GM10248 (cell line): ENCODE data around the gene PCDH1.

Experiments used
- CTCF ChIA-PET: fragments of 300-600 bp; sonication (Branson Sonifier 250); formaldehyde crosslinking; extraction: SDS; loops from one replicate; lab custom pipeline; 2021; ENCODE audit warnings: antibody characterized with exemption; lab: Yijun Ruan, JAX
- POLR2A ChIA-PET: fragments of 350-650 bp; sonication (Branson Sonifier 250); formaldehyde crosslinking; extraction: SDS; loops from one replicate; lab custom pipeline; 2020; ENCODE audit warnings: antibody characterized with exemption; lab: Yijun Ruan, JAX
- DNase-seq: peaks from one replicate; pipeline ENCODE4 v3.0.0; 2012; ENCODE audit errors: extremely low spot score
- TF ChIP-seq, protein P1 (sequence below): IDR thresholded peaks from 2 replicates; pipeline ENCODE4 v1.5.1; 2012; ENCODE audit warnings: mild to moderate bottlenecking, low read depth; ENCODE audit errors: extremely low read depth, missing control alignments, control extremely low read depth

Gene PCDH1

GRCh38 chr5:141835928-141836670, 42.1 kb downstream of the PCDH1 start:
- TF ChIP-seq, protein P1, sequence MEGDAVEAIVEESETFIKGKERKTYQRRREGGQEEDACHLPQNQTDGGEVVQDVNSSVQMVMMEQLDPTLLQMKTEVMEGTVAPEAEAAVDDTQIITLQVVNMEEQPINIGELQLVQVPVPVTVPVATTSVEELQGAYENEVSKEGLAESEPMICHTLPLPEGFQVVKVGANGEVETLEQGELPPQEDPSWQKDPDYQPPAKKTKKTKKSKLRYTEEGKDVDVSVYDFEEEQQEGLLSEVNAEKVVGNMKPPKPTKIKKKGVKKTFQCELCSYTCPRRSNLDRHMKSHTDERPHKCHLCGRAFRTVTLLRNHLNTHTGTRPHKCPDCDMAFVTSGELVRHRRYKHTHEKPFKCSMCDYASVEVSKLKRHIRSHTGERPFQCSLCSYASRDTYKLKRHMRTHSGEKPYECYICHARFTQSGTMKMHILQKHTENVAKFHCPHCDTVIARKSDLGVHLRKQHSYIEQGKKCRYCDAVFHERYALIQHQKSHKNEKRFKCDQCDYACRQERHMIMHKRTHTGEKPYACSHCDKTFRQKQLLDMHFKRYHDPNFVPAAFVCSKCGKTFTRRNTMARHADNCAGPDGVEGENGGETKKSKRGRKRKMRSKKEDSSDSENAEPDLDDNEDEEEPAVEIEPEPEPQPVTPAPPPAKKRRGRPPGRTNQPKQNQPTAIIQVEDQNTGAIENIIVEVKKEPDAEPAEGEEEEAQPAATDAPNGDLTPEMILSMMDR = no peak
- DNase-seq = no peak
- POLR2A ChIA-PET = no interaction called here
- CTCF ChIA-PET = interaction anchor here (0.7 to 4.7 kb wide), 7 partner anchors 10 to 144 kb away, joined by 3 to 24 read pairs (median 3); partner anchors contain the start of gene PCDH1

- TF ChIP-seq, protein P1 = no peak
- POLR2A ChIA-PET = no interaction called here
- DNase-seq = no peak
- CTCF ChIA-PET = interaction anchor here (1.2 to 4.7 kb wide), 3 partner anchors 8 to 126 kb away, joined by 3 to 24 read pairs (median 3); no protein-coding TSS in a partner anchor
Observed at GRCh38 chr5:141834331-141834730, 43.9 kb downstream of the PCDH1 start.

GRCh38 chr5:141832131-141832530, 46.1 kb downstream of the PCDH1 start:
- TF ChIP-seq, protein P1 = no peak
- ChIA-PET POLR2A (no interaction called here), CTCF (interaction anchor here (0.9 to 2.3 kb wide), 5 partner anchors 8 to 140 kb away, joined by 3 to 7 read pairs (median 5); no protein-coding TSS in a partner anchor)
- DNase-seq = no peak

DNA sequence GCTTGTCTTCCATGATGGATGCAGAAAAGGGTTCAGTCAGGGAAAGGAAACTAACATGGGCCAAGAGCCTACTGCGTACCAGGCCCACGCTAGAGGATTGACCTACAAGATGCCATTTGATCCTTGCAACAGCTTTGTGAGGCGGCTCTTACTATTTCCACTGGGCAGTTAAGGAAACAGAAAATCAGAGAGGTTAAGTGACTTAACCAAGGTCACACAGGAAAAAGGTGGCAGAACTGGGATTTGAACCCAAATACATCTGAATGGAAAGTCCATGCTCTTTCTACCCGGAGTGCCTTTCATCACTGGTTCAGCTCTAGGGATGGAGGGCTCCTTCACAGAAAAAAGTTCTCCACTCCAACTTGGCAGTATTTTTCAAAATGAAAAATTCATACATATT, 50.0 kb downstream of the PCDH1 start:
- TF ChIP-seq, protein P1 = no peak
- POLR2A ChIA-PET = no interaction called here
- CTCF ChIA-PET = interaction anchor here (0.7 to 6.3 kb wide), 2 partner anchors 10 to 135 kb away, joined by 3 to 35 read pairs; no protein-coding TSS in a partner anchor
- no peak for DNase-seq

DNA sequence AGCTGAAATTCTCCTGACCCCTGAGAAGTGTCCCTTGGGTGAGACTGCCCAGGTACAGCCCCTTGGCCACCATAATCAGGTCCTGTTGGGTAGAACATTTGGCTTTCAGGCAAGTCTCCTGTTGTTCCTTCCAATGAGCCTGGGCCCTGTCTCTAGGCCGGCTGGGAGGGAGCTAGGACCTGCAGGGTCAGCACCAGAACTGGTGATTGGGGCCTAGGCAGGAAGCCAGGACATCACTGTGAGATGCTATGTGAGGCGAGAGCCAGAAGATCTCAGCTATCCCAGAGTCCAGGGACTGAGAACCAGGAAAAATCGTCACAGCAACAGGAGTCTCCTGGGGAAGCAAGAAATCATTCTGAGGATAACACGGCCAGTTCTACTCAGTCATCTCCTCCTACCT, 51.5 kb downstream of the PCDH1 start:
- ChIA-PET CTCF (interaction anchor here (0.9 to 6.3 kb wide), 12 partner anchors 9 to 134 kb away, joined by 3 to 35 read pairs (median 5); no protein-coding TSS in a partner anchor), POLR2A (interaction anchor here (1.1 kb wide), 1 partner anchor 22 kb away, joined by 13 read pairs; no protein-coding TSS in a partner anchor)
- TF ChIP-seq, protein P1 = no peak
- no peak for DNase-seq

GRCh38 chr5:141825791-141826560, 52.2 kb downstream of the PCDH1 start:
- CTCF ChIA-PET = interaction anchor here (0.9 to 6.3 kb wide), 13 partner anchors 8 to 134 kb away, joined by 3 to 35 read pairs (median 5); no protein-coding TSS in a partner anchor
- POLR2A ChIA-PET = interaction anchor here (1.1 kb wide), 1 partner anchor 21 kb away, joined by 13 read pairs; no protein-coding TSS in a partner anchor
- TF ChIP-seq, protein P1 = peak; percentile 29

More at GRCh38 chr5:141825791-141826560, 52.2 kb downstream of the PCDH1 start:
- DNase-seq = peak; percentile 60
